AG08395 (cell line): ENCODE measurements around the gene LAMP1.
"Not testable (repeated sequence)": the region's sequence is repeated elsewhere in the genome, so short reads cannot be mapped to it uniquely, and the experiment has no call there.

ENCODE experiments used
- DNase-seq: peaks from one replicate; pipeline ENCODE4 v3.0.0; 2012; ENCODE audit warnings: mixed read lengths, low spot score

Gene LAMP1

DNA sequence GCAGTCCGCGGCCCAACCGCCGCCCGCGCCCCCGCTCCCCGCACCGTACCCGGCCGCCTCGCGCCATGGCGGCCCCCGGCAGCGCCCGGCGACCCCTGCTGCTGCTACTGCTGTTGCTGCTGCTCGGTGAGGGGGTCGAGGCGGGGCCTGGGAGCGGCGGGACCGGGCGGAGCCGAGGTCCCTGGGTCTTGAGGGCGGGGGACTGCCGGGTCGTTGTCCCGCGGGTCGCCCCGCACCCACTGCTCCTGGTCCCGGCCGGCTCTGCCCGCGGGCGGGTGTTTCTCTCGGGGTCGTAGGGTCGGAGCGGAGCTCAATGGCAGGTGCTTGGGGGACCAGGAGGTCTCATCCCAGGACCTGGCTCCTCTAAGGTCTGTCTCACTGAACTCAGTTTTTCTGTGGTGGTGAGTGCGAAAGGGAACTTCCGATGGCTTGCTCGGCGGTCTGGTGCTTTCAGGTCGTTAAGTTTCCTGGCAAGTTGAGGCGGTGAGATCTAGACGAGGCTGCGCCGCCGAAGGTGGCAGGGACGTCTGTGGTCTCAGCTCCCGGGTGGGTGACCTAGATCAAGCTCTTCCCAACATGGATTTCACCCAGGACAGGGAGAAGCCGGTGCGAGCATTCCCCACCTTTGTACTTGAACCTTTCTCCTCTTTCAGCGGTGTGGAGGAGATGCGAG, 467 bp downstream of the LAMP1 start:
- DNase-seq: peak; percentile 12

DNA sequence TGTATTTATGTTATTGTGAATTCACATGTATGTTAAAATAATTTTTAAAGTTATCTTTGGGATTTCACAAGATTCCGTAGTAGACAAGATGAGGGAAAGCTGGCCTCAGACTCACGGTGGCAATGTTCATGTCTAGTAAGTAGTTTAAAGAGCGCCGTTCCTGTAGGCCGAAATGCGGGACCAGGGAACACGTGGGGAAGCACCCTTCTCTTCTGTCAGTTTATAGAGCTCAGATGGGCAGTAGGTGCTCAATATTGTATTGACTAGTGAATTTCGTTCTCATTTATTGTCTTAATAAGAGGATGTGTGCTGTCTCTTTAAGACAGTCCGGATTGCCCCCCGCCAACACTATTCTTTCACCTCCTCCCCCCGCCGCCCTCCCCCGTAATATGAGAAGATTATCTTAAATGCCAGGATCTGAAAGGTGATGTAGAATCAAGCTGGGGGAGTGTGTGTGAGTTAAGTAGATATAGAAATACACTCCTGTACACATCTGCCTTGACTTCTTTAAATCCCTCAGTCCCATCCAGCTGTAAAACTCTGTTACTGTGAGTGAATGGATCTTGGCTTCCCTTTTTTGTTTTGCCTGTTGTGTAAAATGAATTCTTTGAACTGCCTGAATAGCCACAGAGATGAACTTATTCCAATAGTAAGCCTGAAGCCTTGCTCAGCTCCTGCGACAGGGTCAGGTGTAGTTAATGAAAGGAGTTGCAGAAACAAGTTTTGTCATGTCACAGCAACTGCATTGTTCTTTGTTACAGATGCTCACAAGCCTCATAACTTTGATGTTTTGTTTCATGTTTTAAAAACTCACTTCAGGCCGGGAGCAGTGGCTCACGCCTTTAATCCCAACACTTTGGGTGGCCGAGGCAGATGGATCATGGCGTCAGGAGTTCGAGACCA, 1.3 kb downstream of the LAMP1 start:
- DNase-seq: no peak

DNA sequence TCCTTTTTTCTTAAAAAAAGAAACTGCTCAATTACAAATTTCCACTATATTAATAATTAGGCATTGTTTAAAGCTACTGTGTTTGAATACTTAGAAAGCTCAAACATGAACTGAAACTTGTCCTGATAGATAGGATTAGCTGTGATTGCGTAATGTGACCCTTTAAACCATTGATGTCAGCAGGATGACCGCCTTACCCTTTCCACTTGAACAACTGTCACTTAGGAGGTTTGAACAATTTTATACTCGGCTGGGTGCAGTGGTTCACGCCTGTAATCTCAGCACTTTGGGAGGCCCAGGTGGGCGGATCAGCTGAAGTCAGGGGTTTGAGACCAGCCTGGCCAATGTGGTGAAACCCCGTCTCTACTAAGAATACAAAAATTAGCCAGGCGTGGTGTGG, 2.9 kb downstream of the LAMP1 start:
- no peak for DNase-seq

DNA sequence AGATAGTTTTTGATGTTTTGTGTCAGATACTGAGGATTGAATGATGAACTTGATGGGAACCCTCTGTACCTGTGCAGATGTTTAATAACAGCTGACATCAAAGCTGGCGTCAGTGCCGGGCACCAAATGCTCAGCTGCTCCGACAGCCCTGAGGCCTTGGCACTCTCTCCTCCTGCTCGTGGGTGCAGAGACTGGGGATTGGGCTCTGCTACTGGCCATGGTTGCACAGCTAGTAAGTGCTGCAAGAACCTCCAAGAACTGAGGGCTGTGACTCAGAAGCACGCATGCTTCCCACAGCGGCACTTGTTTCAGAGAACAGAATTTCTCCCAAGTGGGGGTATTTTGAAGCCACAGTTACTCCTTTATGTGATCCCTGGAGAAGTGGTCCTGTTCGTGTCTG, 5.9 kb downstream of the LAMP1 start:
- DNase-seq: no peak

DNA sequence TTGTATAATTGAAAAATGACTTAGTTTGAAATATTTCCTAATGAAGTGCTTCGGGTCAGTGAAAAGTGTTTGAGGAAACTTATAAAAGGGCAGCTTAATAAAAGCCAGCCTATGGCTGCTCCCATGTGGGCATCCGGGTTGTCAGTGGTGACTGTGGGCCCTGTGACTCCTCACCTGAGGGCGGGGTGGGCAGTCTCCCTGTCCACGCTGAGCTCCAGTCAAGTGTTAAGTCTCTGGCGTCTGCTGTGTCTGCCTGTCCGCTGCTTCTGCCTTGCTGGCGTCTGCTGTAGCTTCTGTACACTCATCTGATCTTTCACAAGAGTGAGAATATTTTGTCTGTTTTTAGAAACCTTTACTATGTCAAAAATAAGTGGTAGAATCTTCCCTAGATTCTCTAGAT, 7.1 kb downstream of the LAMP1 start:
- DNase-seq: no peak

DNA sequence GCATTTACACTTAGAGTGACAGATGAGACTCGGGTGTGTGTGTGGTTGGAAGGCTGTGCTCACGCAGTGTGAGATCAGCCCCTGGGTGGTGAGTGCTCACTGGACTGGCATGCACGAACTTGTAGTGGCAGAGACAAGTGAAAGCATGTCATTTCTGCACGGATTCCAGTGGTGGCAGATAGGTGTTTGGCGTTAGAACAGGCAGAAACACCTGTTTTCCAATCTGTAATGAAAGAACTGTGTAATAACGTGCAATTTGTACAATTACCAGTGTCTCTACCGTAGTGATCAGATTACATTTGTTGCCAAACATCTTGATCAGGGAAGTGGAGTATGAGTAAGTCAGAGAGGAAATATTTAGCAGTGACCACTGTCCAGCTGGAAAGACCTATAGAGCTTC, 8.2 kb downstream of the LAMP1 start:
- peak; percentile 59 for DNase-seq

DNA sequence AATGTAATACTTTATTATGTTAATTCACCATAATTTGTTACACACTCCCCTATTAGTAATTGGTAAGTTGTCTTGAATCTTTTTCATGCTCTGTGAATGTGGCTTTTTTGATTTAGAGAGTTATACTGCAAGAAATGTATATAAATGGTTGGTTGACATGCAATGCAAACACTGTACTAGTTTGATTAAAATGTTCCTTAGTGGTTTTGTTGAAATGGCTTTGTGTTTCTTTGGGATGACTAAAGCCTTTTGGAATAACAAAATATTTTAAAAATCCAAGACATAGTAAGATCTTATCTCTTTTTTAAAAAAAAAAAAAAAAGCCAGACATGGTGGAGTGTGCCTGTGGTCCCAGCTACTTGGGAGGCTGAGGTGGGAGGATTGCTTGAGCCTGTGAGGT, 10.5 kb downstream of the LAMP1 start:
- no peak for DNase-seq

DNA sequence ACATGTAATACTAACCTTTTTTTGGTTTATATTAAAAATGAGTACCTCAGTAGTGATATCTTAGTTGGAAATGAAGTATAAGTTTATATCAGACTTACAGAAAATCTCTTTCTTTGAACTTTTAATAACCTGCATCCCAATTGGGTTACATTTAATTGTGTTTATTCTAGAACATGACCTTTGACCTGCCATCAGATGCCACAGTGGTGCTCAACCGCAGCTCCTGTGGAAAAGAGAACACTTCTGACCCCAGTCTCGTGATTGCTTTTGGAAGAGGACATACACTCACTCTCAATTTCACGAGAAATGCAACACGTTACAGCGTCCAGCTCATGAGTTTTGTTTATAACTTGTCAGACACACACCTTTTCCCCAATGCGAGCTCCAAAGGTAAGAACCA, 12.4 kb downstream of the LAMP1 start:
- no peak for DNase-seq

DNA sequence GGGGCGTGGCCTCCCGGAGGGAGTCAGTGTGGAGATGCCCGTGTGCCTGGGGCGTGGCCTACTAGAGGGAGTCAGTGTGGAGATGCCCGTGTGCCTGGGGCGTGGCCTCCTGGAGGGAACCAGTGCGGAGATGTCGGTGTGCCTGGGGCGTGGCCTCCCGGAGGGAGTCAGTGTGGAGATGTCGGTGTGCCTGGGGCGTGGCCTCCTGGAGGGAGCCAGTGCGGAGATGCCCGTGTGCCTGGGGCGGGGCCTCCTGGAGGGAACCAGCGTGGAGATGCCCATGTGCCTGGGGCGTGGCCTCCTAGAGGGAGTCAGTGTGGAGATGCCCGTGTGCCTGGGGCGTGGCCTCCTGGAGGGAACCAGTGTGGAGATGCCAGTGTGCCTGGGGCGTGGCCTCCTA, 17.1 kb downstream of the LAMP1 start:
- not testable (repeated sequence) for DNase-seq

DNA sequence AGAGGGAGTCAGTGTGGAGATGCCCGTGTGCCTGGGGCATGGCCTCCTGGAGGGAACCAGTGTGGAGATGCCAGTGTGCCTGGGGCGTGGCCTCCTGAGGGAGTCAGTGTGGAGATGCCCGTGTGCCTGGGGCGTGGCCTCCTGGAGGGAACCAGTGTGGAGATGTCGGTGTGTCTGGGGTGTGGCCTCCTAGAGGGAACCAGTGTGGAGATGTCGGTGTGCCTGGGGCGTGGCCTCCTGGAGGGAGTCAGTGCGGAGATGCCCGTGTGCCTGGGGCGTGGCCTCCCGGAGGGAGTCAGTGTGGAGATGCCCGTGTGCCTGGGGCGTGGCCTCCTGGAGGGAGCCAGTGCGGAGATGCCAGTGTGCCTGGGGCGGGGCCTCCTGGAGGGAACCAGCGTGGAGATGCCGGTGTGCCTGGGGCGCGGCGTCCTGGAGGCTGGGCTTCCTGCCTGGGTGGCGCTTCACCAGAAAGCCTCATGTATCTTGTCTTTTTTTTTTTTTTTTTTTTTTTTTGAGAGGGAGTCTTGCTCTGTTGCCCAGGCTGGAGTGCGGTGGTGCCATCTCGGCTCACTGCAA, 17.9 kb downstream of the LAMP1 start:
- not testable (repeated sequence) for DNase-seq

DNA sequence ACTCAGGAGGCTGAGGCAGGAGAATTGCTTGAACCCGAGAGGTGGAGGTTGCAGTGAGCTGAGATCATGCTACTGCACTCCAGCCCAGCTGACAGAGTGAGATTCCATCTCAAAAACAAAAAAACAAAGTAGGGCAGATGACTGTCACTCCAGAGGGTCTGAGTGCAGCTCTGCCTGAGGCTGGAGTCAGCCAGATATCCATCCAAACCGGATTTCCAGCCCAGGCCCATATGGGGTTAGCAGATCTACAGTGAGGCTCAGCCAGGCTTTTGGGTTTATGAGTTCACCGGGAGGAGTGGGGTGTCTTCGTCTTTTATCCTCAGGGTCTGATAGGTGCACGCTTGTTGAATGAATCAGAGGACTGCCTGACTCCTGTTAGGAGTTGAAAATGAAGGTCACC, 19.0 kb downstream of the LAMP1 start:
- DNase-seq: no peak

DNA sequence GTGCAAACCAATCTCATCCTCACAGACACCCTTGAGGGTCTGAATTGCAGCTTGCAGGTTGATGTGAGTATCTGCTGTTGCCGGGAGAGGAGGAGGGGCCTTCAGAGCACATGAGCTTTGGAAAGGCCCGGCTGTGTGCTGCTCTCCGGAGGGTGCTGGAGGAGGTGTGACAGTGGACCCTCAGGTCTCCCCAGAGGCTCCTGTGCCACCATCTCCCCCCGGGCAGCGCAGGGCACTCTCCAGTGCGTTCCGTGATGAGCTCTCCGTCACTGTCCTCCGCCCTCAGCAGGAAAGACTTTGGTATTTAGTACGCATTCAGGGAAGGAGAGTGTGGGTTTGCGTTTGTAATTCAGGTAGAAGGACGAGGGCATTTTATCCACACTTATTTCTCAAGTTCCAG, 20.0 kb downstream of the LAMP1 start:
- no peak for DNase-seq

DNA sequence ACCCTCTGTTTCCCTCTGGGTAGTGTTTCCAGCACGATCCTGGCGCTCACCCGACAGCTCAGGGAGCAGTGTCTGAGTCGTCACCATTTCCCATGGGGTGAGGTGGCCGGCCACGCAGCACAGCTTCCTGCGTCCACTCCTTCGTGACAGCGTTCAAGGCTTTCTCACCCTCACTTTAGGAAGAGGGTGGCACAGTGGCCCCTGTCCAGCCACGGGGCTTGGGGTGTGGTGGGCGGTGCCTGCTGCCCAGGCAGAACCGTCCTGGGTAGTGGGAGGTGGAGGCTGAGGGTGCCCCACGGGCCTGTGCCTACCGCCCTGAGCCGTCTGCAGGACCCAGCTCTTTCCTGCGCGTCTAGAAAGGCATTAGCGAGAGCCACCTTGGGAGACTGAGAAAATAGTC, 21.9 kb downstream of the LAMP1 start:
- DNase-seq: no peak

DNA sequence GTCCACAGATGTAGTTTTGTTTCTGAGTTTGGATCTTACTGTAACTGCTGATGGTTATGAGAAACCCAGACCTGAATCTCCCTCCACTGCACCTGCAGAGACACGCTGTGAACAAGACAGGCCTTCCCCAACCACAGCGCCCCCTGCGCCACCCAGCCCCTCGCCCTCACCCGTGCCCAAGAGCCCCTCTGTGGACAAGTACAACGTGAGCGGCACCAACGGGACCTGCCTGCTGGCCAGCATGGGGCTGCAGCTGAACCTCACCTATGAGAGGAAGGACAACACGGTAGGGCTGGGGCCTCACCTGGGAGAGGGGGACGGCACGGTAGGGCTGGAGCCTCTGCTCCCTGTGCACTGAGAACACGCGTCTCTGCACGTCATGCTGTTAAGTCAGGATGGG, 22.3 kb downstream of the LAMP1 start:
- no peak for DNase-seq

DNA sequence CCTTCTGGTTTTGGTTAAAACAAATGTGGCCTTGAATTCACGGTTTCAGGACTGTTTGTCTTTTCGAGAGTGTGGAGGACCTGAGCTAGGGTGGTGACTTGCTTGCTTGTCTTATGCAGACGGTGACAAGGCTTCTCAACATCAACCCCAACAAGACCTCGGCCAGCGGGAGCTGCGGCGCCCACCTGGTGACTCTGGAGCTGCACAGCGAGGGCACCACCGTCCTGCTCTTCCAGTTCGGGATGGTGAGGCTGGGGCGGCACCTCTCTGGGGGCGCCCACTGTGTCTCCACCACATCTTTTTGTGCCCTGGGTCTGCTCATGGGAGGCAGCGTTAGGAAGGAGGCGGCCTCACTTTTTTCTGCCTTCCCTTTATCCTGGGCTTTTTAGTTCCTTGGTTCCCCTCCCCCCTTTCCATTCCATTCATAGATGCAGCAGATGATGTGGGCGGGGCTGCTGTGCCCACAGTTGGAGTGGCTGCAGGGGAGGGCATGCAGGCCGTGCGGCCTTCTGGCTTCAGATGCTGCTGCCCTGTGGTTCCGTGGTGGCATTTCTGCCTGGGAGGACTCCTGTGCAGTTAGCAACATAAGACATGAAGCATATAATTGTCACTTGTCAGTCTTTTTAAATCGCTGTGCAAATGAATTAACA, 23.3 kb downstream of the LAMP1 start:
- no peak for DNase-seq

DNA sequence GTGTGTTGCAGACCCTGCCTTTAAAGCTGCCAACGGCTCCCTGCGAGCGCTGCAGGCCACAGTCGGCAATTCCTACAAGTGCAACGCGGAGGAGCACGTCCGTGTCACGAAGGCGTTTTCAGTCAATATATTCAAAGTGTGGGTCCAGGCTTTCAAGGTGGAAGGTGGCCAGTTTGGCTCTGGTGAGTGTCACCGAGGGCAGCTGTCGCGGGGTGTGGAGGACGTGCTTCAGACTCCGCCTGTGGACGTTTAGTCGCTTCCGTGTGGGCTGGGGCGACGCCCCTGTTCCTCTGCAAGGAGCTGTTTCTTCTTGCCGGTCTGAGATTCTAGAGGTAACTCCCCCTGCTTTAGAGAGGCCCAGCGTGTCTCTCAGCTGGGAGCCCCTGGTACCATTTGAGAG, 24.5 kb downstream of the LAMP1 start:
- no peak for DNase-seq

DNA sequence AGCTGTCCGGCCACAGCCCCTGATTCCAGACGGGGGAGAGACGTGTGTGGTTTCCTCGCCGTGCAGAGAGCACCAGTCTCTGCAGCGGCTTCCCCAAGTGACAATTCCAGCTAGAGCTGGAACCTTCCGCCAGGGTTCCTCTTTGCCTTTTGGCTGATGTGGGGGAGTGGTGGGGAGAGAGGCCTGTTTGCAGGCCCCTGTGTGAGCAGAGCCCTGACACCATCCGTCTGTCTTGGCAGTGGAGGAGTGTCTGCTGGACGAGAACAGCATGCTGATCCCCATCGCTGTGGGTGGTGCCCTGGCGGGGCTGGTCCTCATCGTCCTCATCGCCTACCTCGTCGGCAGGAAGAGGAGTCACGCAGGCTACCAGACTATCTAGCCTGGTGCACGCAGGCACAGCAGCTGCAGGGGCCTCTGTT, 25.0 kb downstream of the LAMP1 start:
- no peak for DNase-seq

DNA sequence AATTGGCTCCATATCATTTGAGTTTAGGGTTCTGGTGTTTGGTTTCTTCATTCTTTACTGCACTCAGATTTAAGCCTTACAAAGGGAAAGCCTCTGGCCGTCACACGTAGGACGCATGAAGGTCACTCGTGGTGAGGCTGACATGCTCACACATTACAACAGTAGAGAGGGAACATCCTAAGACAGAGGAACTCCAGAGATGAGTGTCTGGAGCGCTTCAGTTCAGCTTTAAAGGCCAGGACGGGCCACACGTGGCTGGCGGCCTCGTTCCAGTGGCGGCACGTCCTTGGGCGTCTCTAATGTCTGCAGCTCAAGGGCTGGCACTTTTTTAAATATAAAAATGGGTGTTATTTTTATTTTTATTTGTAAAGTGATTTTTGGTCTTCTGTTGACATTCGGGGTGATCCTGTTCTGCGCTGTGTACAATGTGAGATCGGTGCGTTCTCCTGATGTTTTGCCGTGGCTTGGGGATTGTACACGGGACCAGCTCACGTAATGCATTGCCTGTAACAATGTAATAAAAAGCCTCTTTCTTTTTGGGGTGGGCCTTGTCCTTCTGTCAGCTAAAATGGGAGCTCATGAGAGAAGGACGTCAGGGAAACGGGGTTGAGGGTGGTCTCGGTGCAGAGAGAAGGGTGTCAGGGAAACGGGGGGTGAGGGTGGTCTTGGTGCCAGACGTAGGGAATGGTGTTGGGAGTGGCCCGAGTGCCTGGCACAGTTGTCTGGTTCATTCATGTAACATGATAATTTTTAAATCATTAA, 26.0 kb downstream of the LAMP1 start:
- no peak for DNase-seq

DNA sequence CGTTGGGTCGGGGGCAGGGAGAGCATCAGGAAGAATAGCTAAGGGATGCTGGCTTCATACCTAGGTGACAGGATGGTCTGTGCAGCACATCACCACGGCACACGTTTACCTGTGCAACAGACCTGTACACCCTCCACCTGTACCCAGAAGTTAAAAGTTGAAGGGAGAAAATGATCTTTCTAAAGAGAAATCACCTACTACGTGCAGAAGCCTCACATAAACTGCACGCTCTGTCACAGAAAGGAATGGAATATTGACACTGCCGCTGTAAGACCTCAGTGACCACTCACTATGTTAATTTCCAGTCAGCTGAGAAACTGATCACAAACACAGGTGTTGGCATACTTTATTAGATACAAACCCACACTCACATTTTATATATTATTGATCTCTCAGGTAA, 26.8 kb downstream of the LAMP1 start:
- no peak for DNase-seq

DNA sequence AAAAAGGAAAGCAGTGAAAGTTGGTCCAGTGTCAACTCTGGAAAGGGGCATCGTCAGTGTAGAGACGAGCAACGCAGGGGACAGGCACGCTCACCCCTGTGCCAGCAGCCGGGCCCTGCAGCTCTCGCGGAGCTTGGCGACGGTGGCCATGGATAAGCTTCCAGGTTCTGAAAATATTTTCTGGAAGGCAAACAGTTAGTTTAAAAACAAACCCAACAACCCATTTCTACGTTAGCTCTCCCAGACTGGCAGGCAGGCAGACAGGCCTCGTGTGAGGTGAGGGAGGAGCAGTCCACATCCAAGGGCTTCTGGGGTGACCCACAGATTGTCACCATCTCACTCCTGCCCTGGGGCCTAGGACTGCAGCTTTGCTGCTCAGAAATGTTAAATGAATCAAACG, 27.4 kb downstream of the LAMP1 start:
- DNase-seq: no peak

DNA sequence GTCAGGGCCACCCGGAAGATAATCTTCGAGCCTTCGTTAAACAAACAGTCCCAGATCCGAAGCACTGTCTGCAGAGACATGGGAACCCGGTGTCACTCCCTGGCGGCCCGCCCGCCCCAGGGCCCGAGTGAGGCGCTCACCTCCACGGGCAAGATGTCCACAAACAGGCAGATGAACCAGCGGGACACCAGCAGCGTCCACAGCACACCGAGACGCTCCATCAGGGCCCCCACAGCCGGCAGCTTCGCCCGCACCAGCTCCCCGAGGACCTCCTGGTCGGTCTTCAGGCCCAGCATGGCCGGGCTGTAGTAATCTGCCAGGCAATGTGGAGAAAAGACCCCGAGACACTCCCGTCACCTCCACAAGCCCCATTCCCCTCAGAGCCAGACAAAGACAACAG, 28.7 kb downstream of the LAMP1 start:
- DNase-seq: no peak

DNA sequence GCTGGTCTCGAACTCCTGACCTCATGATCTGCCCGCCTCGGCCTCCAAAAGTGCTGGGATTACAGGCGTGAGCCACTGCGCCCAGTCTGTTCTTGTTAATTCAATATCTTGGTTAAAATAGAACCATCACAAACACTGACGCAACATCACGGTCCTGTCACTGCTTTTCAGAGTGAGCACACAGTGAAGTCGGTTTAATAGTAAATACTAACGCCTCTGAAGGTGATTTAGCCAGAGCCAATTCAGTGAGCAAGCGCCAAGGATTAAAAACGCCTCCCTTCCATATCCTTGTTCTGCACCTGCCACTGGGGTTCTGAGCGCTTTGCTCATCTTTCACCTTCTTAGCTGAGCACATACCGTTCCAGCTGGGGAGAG, 30.3 kb downstream of the LAMP1 start:
- no peak for DNase-seq
